Lower lobe of right lung (tissue), 2 donors: Measurements from ENCODE around the gene GTF2H3. TPM values are rescaled to one million over a fixed set of nuclear protein-coding genes. Genes with fewer than 3 reads are reported as not detected.

ENCODE experiments used
- ATAC-seq, 2 donors: fragments of 200-7000 bp; cut with Tn5 transposase; one replicate each; pipeline ENCODE4 v1.9.1; 2020 to 2022; ENCODE audit warnings: mild to moderate bottlenecking in 2 of 2, moderate library complexity in 2 of 2
- DNase-seq: peaks from one replicate; pipeline ENCODE4 v3.0.0-alpha.2; 2020
- H3K27ac ChIP-seq: fragments of 200-600 bp; one replicate; pipeline ENCODE4 v1.8.0; 2022
- H3K27me3 ChIP-seq: fragments of 200-600 bp; one replicate; pipeline ENCODE4 v1.8.0; 2022; ENCODE audit warnings: low read depth
- H3K36me3 ChIP-seq: fragments of 200-600 bp; one replicate; pipeline ENCODE4 v1.8.0; 2022; ENCODE audit warnings: mild to moderate bottlenecking
- H3K4me1 ChIP-seq: fragments of 200-600 bp; one replicate; pipeline ENCODE4 v1.8.0; 2022
- H3K4me3 ChIP-seq: fragments of 200-600 bp; one replicate; pipeline ENCODE4 v1.8.0; 2022; ENCODE audit warnings: mild to moderate bottlenecking
- H3K9me3 ChIP-seq: fragments of 200-600 bp; one replicate; pipeline ENCODE4 v1.8.0; 2022
- CTCF ChIP-seq: fragments of 200-600 bp; IDR thresholded peaks from one replicate; pipeline ENCODE4 v1.8.0; 2022; ENCODE audit warnings: antibody characterized with exemption, mild to moderate bottlenecking
- intact Hi-C: fragments of 100-400 bp; cut with DNase I; formaldehyde crosslinking; loops from one replicate; pipeline ENCODE4 v1.11.0; 2022
- total RNA-seq: library from RNA; stranded (reverse); fragmentation: NEBNext Ultra II Directional; extraction: Animal tissue kit (Norgen Biotek cat#: 25700); gene quantifications from one replicate; pipeline ENCODE4 v1.2.1, GENCODE V29; 2021
- donor health status: DM: no; HTN: yes; CAD: no; lungs with severe emphysema.

GTF2H3 gene
- total RNA-seq, 1 donor from 2014 or later, result 25.5 TPM

GRCh38 chr12:123659996-123660727 lies 26.5 kb downstream of the GTF2H3 start:
- H3K4me3 ChIP-seq, result no peak overlapping the region
- DNase-seq, result no peak
- no peaks in the 10 kb centered on the region for H3K4me1 ChIP-seq
- no peak for ATAC-seq
- peaks cover 48% of the 10 kb centered on the region for H3K36me3 ChIP-seq
- no peaks in the 10 kb centered on the region for H3K9me3 ChIP-seq
- no peak for TF ChIP-seq CTCF
- intact Hi-C loops, result no loop called here
- no peaks in the 10 kb centered on the region for H3K27me3 ChIP-seq
- no peak overlapping the region for H3K27ac ChIP-seq

- Histone ChIP-seq H3K4me3 (no peak overlapping the region), H3K27me3 (no peaks in the 10 kb centered on the region), H3K4me1 (peaks cover 14% of the 10 kb centered on the region), H3K36me3 (no peaks in the 10 kb centered on the region), H3K27ac (no peak overlapping the region), H3K9me3 (no peaks in the 10 kb centered on the region)
- intact Hi-C loops, result no loop called here
- no peak for ATAC-seq
- no peak for DNase-seq
- TF ChIP-seq CTCF, result no peak
These were observed 34.1 kb downstream of the GTF2H3 start for GRCh38 chr12:123667771-123668170.

GRCh38 chr12:123670882-123671728 lies 37.5 kb downstream of the GTF2H3 start, which contains the start of gene TCTN2:
TCTN2 (plus strand) TSS chr12:123671113; CDS start chr12:123671241, 128 bp downstream.
- ATAC-seq, result peak; percentile 99 to 100

GRCh38 chr12:123671876-123672275 lies 38.2 kb downstream of the GTF2H3 start:
- peaks cover 31% of the 10 kb centered on the region for H3K36me3 ChIP-seq
- no peak for TF ChIP-seq CTCF
- H3K27ac ChIP-seq, result no peak overlapping the region
- DNase-seq (no peak), ATAC-seq (no peak)
- peaks cover 14% of the 10 kb centered on the region for H3K4me1 ChIP-seq
- intact Hi-C loops, result no loop called here
- H3K4me3 ChIP-seq, result peak overlapping the region; percentile 83
- H3K9me3 ChIP-seq, result no peaks in the 10 kb centered on the region
- no peaks in the 10 kb centered on the region for H3K27me3 ChIP-seq

More at GRCh38 chr12:123670882-123671728, 37.5 kb downstream of the GTF2H3 start, which contains the start of gene TCTN2:
- Histone ChIP-seq H3K36me3 (peaks cover 27% of the 10 kb centered on the region), H3K27ac (peak within 1 kb of the TSS; percentile 46), H3K4me3 (peak within 1 kb of the TSS; percentile 83), H3K9me3 (no peaks in the 10 kb centered on the region), H3K4me1 (peaks cover 14% of the 10 kb centered on the region), H3K27me3 (no peaks in the 10 kb centered on the region)
- intact Hi-C loops, result no loop called here
- no peak for TF ChIP-seq CTCF
- DNase-seq, result peak; percentile 97

GRCh38 chr12:123675436-123675835 lies 41.8 kb downstream of the GTF2H3 start:
- ATAC-seq (no peak), DNase-seq (no peak)
- no peak for TF ChIP-seq CTCF
- intact Hi-C loops, result no loop called here
- no peak overlapping the region for H3K4me3 ChIP-seq
- no peak overlapping the region for H3K27ac ChIP-seq
- H3K36me3 ChIP-seq, result peaks cover 44% of the 10 kb centered on the region
- no peaks in the 10 kb centered on the region for H3K27me3 ChIP-seq
- peaks cover 12% of the 10 kb centered on the region for H3K4me1 ChIP-seq
- no peaks in the 10 kb centered on the region for H3K9me3 ChIP-seq
